NCI-H510A (cell line): ENCODE results near the gene LAMC3.

ENCODE experiments used
- DNase-seq: peaks from one replicate; lab custom pipeline; 2025; lab: John Stamatoyannopoulos, UW

LAMC3 gene

GRCh38 chr9:131045300-131046092 is 36.5 kb downstream of the LAMC3 start:
- DNase-seq, result no peak

- DNase-seq, result no peak
These were observed 37.1 kb downstream of the LAMC3 start for GRCh38 chr9:131046093-131046380.

GRCh38 chr9:131046581-131047202 is 37.7 kb downstream of the LAMC3 start:
- no peak for DNase-seq

- DNase-seq, result no peak
These were observed 39.4 kb downstream of the LAMC3 start for GRCh38 chr9:131048332-131048731.

GRCh38 chr9:131048820-131049219 is 39.8 kb downstream of the LAMC3 start:
- no peak for DNase-seq

GRCh38 chr9:131049829-131050715 is 41.1 kb downstream of the LAMC3 start:
- no peak for DNase-seq

- DNase-seq, result no peak
These were observed 41.9 kb downstream of the LAMC3 start for GRCh38 chr9:131050831-131051230.

- no peak for DNase-seq
These were observed 42.9 kb downstream of the LAMC3 start for GRCh38 chr9:131051592-131052517.

- no peak for DNase-seq
These were observed 44.9 kb downstream of the LAMC3 start for GRCh38 chr9:131053896-131054295.

GRCh38 chr9:131056781-131057506 is 48.0 kb downstream of the LAMC3 start:
- DNase-seq, result no peak

GRCh38 chr9:131060900-131061630 is 52.1 kb downstream of the LAMC3 start:
- DNase-seq, result no peak

- no peak for DNase-seq
These were observed 54.0 kb downstream of the LAMC3 start for GRCh38 chr9:131062969-131063368.

- DNase-seq, result no peak
These were observed 56.6 kb downstream of the LAMC3 start for GRCh38 chr9:131065599-131065998.

GRCh38 chr9:131067625-131068024 is 58.7 kb downstream of the LAMC3 start:
- no peak for DNase-seq

GRCh38 chr9:131068076-131068816 is 59.3 kb downstream of the LAMC3 start:
- no peak for DNase-seq

GRCh38 chr9:131069699-131070098 is 60.7 kb downstream of the LAMC3 start:
- DNase-seq, result no peak

GRCh38 chr9:131072107-131072870 is 63.3 kb downstream of the LAMC3 start:
- no peak for DNase-seq

GRCh38 chr9:131072871-131073237 is 63.9 kb downstream of the LAMC3 start:
- no peak for DNase-seq
